Panc1 (cell line): Measurements from ENCODE around the gene EP400.

Experiments
- CTCF ChIP-seq: fragments of 450-650 bp; IDR thresholded peaks from 2 replicates; pipeline ENCODE4 v1.5.1; 2017; ENCODE audit warnings: mild to moderate bottlenecking
- POLR2AphosphoS5 ChIP-seq: IDR thresholded peaks from 2 replicates; pipeline ENCODE4 v1.6.1; 2012; ENCODE audit warnings: mild to moderate bottlenecking, low read depth, low read length, moderate library complexity

- TF ChIP-seq CTCF: no peak
- TF ChIP-seq POLR2AphosphoS5: no peak
Measured at GRCh38 chr12:132009336-132009859, 59.7 kb downstream of the EP400 start.
